NOMO-1 (cell line): ENCODE measurements around the gene MAP4K3.
"Not testable (repeated sequence)": the region's sequence is repeated elsewhere in the genome, so short reads cannot be mapped to it uniquely, and the experiment has no call there.

ENCODE experiments used
- DNase-seq, 2 experiments: peaks; one replicate each; lab custom pipeline; 2025; ENCODE audit not compliant: unreplicated experiment in 2 of 2; lab: John Stamatoyannopoulos, UW

MAP4K3 gene

GRCh38 chr2:39411181-39411944 is 25.7 kb downstream of the MAP4K3 start:
- no peak for DNase-seq

GRCh38 chr2:39409697-39410389 is 27.2 kb downstream of the MAP4K3 start:
- no peak for DNase-seq

GRCh38 chr2:39408351-39409136 is 28.5 kb downstream of the MAP4K3 start:
- DNase-seq, result peak in 1 of 2 experiments; percentile 54

GRCh38 chr2:39407516-39408296 is 29.4 kb downstream of the MAP4K3 start:
- DNase-seq, result no peak

GRCh38 chr2:39405364-39405763 is 31.7 kb downstream of the MAP4K3 start:
- no peak for DNase-seq

DNA sequence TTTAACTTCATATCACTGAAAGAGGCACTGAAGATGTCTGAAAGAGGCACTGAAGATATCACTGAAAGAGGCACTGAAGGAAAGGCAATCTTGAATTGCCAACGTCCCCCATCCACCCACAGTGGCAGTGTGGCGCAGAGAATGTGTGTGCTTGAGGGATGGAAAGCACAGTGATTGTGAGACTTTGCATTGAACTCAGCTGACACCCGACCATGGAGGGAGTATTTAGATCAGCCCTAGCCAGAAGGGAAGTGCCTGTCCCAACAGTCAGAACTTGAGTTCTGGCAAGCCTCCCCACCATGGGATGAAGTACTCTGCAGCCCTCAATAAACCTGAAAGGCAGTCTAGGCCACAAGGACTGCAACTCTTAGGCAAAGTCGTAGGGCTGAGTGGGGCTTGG is 33.8 kb downstream of the MAP4K3 start:
- DNase-seq, result no peak

DNA sequence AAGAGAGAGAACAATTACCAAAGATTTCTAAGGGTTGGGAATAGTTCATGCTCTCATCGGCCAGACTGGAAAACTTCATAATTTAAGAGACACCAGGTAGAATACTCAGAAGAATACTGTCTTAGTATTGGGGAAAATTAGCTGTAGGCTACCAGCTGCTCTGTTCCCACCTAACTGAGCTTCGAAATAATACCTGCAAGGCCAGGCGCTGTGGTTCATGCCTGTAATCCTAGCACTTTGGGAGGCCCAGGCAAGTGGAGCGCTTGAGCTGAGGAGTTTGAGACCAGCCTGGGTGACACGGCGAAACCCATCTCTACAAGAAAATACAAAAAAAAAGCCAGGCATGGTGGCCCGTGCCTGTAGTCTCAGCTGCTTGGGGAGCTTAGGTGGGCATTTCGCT is 35.8 kb downstream of the MAP4K3 start:
- no peak for DNase-seq

DNA sequence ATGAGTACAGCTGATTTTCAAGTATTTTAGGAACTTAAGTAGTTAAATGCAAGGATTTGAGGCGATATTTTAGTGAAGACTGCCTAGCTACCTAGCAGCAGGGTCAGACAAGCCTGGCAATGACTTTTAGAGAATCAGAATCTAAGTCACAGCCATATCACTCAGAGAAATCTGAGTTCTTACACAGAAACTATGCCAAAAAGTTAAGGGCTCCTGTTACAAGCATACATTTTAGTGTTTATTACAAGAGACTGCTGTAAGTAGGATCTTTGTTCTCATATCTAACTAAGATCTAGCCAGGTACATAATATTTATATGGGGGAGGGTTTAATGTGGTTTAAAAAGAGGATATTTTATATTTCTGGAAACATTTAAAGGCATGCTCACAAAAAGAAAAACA is 37.5 kb downstream of the MAP4K3 start:
- no peak for DNase-seq

DNA sequence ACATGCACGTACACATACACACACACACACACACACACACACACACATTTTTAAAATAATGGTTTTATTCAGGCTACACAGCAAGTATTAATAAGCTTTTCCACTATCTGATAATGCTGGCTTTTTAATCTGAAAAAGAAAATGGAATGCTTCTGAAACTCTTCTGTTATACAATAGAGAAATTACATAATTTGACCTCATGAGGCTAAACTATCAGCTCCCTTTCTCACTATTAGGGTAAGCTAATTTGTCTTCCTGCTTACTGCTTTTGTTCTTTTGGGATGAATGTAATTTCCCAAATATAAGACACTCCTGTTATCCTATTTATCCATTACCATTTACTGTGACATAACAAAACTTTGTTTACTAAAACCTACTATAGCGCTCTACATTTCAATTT is 41.8 kb downstream of the MAP4K3 start:
- no peak for DNase-seq

- no peak for DNase-seq
Measured at GRCh38 chr2:39394516-39394961, 42.5 kb downstream of the MAP4K3 start.

GRCh38 chr2:39392672-39393071 is 44.4 kb downstream of the MAP4K3 start:
- DNase-seq, result no peak

GRCh38 chr2:39390216-39390615 is 46.9 kb downstream of the MAP4K3 start:
- DNase-seq, result no peak

- no peak for DNase-seq
Measured at GRCh38 chr2:39386064-39386463, 51.0 kb downstream of the MAP4K3 start.

- no peak for DNase-seq
Measured at GRCh38 chr2:39385172-39385571, 51.9 kb downstream of the MAP4K3 start.

DNA sequence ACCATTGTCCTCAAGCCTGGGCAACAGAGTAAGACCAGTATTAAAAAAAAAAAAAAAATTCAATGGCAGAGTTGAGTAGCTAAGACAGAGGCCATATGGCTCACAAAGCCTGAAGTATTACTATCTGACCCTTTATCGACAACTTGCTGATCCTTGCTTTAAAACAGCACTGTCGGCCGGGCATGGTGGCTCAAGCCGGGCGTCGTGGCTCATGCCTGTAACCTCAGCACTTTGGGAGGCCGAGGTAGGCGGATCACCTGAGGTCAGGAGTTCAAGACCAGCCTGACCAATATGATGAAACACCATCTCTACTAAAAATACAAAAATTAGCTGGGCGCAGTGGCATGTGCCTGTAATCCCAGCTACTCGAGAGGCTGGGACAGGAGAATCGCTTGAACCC is 53.0 kb downstream of the MAP4K3 start:
- not testable (repeated sequence) for DNase-seq

DNA sequence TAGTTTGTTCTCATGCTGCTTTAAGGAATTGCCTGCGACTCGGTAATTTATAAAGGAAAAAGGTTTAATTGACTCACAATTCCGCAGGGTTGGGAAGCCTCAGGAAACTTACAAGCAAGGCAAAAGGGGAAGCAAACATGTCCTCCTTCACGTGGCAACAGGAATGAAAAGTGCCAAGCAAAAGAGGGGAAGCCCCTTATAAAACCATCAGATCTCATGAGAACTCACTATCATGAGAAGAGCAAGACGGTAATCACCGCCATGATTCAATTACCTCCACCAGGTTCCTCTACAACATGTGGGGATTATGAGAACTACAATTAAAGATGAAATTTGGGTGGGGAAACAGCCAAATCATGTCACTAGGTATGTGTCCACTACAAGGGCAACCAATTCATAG is 53.9 kb downstream of the MAP4K3 start:
- no peak for DNase-seq

DNA sequence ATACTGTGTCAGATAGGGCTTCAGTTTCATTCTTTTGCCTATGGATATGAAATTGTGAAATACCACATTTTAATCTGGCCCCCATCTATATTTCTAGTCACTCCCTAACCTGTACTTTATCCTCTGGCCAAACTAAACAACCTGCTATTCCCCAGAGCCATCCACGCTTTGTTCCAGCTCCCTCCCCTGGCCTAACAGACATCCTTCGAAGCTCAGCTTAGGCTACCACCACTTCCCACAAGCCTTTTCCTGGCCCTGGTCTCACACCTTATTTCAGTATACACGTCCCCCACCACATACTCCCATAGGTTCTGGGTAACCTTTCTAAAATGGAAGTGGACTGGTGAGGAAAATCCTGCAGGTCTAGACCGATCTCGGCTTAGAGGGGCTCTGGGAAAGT is 55.4 kb downstream of the MAP4K3 start:
- no peak for DNase-seq

DNA sequence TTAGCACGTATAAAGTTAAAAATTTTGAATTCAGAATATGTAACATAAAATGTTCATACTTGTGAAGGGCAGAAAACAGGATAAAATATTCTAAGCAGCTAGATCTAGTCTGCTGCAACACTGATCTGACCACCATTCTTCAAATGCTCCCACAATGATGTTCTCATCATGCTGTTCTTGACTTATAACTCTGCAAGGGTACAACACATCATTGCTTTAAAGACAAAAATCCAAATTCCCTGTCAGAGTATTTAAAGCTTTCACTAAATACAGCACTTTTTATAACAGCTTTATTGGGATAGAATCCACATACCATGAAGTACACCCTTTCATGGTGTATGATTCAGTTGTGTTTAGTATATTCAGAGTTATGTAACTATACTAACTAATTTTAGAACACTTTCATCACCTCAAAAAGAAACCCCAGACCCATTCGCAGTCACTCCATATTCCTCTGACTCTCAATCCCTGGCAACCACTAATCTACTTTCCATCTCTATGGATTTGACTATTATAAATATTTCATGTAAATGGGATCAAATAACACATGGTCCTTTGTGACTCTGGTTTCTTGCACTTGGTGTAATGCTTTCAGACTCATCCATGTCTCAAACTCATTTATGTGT is 56.4 kb downstream of the MAP4K3 start:
- DNase-seq, result peak in 1 of 2 experiments; percentile 16

DNA sequence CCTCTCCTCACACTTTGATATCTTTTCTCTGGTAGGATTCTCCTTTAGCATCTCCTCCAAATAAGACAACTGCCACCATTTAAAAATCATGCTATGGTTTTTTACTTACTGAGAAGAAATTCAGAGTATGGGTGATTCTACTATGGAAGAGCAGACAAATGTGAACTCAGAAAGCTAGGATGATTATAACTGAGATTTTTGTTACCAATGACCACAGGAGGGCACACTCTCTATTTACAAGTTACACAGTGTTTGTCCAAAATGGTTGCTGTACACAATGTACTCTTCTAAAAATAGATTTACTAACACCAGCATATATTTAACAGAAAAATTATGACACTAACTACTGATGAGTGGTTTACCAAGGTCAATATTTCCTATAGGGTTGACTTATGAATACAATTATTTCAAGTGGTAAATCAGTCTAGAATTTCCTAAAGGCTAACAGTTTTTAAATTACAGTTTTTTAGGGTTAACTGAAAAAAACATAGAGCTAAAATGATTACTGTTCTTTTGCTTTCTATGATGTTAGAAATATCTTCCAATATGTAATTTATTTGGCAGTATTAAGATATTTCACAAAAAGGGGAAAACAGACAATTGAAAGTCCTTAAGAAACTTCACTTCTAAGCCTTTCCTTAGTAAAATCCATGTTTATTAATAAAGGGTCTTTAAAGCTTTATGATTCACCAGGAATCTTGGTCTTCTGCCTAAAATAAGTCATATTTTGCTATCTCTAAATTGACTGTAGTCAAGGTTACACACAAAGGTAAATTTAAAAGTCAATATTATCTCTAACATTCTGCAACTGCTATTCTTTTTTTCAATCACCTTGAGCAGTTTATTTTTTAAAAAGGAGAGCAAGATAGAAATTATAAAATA is 57.2 kb downstream of the MAP4K3 start:
- DNase-seq, result peak in 1 of 2 experiments; percentile 47
